Measurements from ENCODE around the gene FN3KRP.

DNA sequence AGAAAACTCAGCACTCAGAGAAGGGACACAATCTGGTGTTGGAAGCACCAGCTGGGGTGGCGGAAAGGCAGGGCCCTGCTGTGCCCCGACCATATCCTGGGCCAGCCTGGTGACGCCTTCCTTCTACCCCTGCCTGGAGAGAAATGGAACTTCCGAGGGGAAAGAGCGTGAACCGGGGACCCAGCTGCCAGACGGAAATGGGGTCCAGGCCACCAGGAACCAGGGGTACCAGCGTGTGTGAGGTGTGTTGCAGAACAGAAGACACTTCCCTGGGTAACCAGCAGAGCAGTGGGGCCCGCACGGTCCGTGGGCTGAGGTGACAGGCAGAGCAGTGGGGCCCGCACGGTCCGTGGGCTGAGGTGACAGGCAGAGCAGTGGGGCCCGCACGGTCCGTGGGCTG lies 24.8 kb upstream of the FN3KRP start:
- TF ChIP-seq, protein P1, sequence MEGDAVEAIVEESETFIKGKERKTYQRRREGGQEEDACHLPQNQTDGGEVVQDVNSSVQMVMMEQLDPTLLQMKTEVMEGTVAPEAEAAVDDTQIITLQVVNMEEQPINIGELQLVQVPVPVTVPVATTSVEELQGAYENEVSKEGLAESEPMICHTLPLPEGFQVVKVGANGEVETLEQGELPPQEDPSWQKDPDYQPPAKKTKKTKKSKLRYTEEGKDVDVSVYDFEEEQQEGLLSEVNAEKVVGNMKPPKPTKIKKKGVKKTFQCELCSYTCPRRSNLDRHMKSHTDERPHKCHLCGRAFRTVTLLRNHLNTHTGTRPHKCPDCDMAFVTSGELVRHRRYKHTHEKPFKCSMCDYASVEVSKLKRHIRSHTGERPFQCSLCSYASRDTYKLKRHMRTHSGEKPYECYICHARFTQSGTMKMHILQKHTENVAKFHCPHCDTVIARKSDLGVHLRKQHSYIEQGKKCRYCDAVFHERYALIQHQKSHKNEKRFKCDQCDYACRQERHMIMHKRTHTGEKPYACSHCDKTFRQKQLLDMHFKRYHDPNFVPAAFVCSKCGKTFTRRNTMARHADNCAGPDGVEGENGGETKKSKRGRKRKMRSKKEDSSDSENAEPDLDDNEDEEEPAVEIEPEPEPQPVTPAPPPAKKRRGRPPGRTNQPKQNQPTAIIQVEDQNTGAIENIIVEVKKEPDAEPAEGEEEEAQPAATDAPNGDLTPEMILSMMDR (IDR thresholded peaks at IDR 0.05), result no peak
- TF ChIP-seq MXD4 (CRISPR knock-in tag; IDR thresholded peaks at IDR 0.05; ENCODE audit: borderline replicate concordance) (no peak), NR2C2 (CRISPR knock-in tag; IDR thresholded peaks at IDR 0.05) (no peak), HMGA2 (CRISPR knock-in tag; IDR thresholded peaks at IDR 0.05) (no peak), IRF1 (CRISPR knock-in tag; IDR thresholded peaks at IDR 0.05) (no peak), IRF2 (CRISPR knock-in tag; IDR thresholded peaks at IDR 0.05; ENCODE audit: borderline replicate concordance, low read depth) (no peak), TP53 (CRISPR knock-in tag; IDR thresholded peaks at IDR 0.05) (no peak), STAT6 (CRISPR knock-in tag; conservative IDR thresholded peaks at IDR 0.05; ENCODE audit: low read depth) (no peak), ZNF671 (CRISPR knock-in tag; IDR thresholded peaks at IDR 0.05) (no peak), E2F4 (CRISPR knock-in tag; IDR thresholded peaks at IDR 0.05; ENCODE audit: borderline replicate concordance, low read depth) (no peak), MAX (CRISPR knock-in tag; IDR thresholded peaks at IDR 0.05) (no peak), ZNF512 (CRISPR knock-in tag; IDR thresholded peaks at IDR 0.05; ENCODE audit: borderline replicate concordance) (no peak)

All from WTC11 (cell line).